Thyroid gland (tissue), 4 donors: ENCODE measurements around the gene SP5. TPM values are rescaled to one million over a fixed set of nuclear protein-coding genes. Genes with fewer than 3 reads are reported as not detected.
"Not testable (repeated sequence)": the region's sequence is repeated elsewhere in the genome, so short reads cannot be mapped to it uniquely, and the experiment has no call there.

Experiments used
- DNase-seq, 2 donors: peaks; one replicate each; pipeline ENCODE4 v3.0.0-alpha.2; 2019
- H3K27ac ChIP-seq, 3 donors: fragments of 200-600 bp; sonication (generic); 1 replicate in 2 of 3; 2 replicates in 1 of 3; pipeline ENCODE4 v1.5.1; 2016 to 2019; ENCODE audit warnings: mild to moderate bottlenecking in 1 of 3, moderate library complexity in 1 of 3
- H3K27me3 ChIP-seq: fragments of 200-600 bp; sonication (generic); one replicate; pipeline ENCODE4 v1.5.1; 2019
- H3K36me3 ChIP-seq, 2 donors: fragments of 200-600 bp; sonication (generic); one replicate each; pipeline ENCODE4 v1.5.1; 2016 to 2019
- H3K4me1 ChIP-seq, 2 donors: fragments of 200-600 bp; sonication (generic); one replicate each; pipeline ENCODE4 v1.5.1; 2017 to 2019
- H3K4me3 ChIP-seq, 3 donors: fragments of 200-600 bp; sonication (generic); replicated peaks in 1 of 3; 1 replicate in 2 of 3; 2 replicates in 1 of 3; pipeline ENCODE4 v1.5.1; 2016; ENCODE audit warnings: mild to moderate bottlenecking in 1 of 3
- H3K9me3 ChIP-seq: fragments of 200-600 bp; sonication (generic); one replicate; pipeline ENCODE4 v1.5.1; 2017
- CTCF ChIP-seq, 6 experiments: fragments of 200-600 bp in 3 of 6; fragments of 450-650 bp in 3 of 6; sonication (generic) in 3 of 6; IDR thresholded peaks; one replicate each; pipeline ENCODE4 v1.5.1; 2016 to 2019; ENCODE audit warnings: antibody characterized with exemption in 6 of 6, mild to moderate bottlenecking in 2 of 6, inconsistent platforms in 1 of 6, moderate library complexity in 1 of 6
- POLR2A ChIP-seq, 2 donors: fragments of 450-650 bp; IDR thresholded peaks; one replicate each; pipeline ENCODE4 v1.6.1; 2017; ENCODE audit warnings: antibody characterized with exemption in 2 of 2, mild to moderate bottlenecking in 2 of 2, moderate library complexity in 1 of 2
- WGBS, 2 donors: methylation state at CpG; one replicate each; pipeline ENCODE4 v1.1.5; 2017; 5-methylcytosine and 5-hydroxymethylcytosine counted together
- intact Hi-C: fragments of 100-400 bp; cut with DNase I; formaldehyde crosslinking; loops from one replicate; pipeline ENCODE4 v1.15.1; 2023
- total RNA-seq, 4 donors: library from RNA; depleted of rRNA; stranded (reverse); fragments of >200 nt; gene quantifications; one replicate each; pipeline ENCODE4 v1.2.3, GENCODE V29; 2016

The SP5 gene
- total RNA-seq, 4 donors from 2014 or later = 0.56 TPM; not detected in 3

- no peak overlapping the region for H3K4me3 ChIP-seq
- no peak overlapping the region for H3K27ac ChIP-seq
- intact Hi-C loops = no loop called here
- no peaks in the 10 kb centered on the region for H3K36me3 ChIP-seq
- H3K4me1 ChIP-seq = no peaks in the 10 kb centered on the region
- H3K27me3 ChIP-seq = no peaks in the 10 kb centered on the region
- no peaks in the 10 kb centered on the region for H3K9me3 ChIP-seq
- 50% methylated on average over 1 of the region's 1 CpG for WGBS, 2 donors
- DNase-seq = no peak
- TF ChIP-seq POLR2A (IDR thresholded peaks at IDR 0.05) (no peak), CTCF (IDR thresholded peaks at IDR 0.05) (no peak)
Observed at GRCh38 chr2:170733798-170734600, 18.9 kb downstream of the SP5 start.

GRCh38 chr2:170734601-170735000 is 19.5 kb downstream of the SP5 start:
- H3K9me3 ChIP-seq, intact Hi-C loops, H3K36me3 ChIP-seq, H3K4me1 ChIP-seq, H3K4me3 ChIP-seq, H3K27me3 ChIP-seq, H3K27ac ChIP-seq, DNase-seq: not testable (repeated sequence)
- WGBS, 2 donors = 74 to 80% methylated on average over 2 of the region's 2 CpGs

GRCh38 chr2:170736628-170737027 is 21.5 kb downstream of the SP5 start:
- TF ChIP-seq POLR2A (IDR thresholded peaks at IDR 0.05) (no peak), CTCF (IDR thresholded peaks at IDR 0.05) (no peak)
- no peak overlapping the region for H3K4me3 ChIP-seq
- intact Hi-C loops = no loop called here
- H3K27ac ChIP-seq = no peak overlapping the region
- no peaks in the 10 kb centered on the region for H3K9me3 ChIP-seq
- H3K36me3 ChIP-seq = no peaks in the 10 kb centered on the region
- WGBS, 2 donors = 68 to 73% methylated on average over 1 of the region's 1 CpG
- DNase-seq = no peak
- H3K4me1 ChIP-seq = no peaks in the 10 kb centered on the region
- no peaks in the 10 kb centered on the region for H3K27me3 ChIP-seq

- no peak for DNase-seq
Observed at GRCh38 chr2:170737406-170737805, 22.3 kb downstream of the SP5 start.

GRCh38 chr2:170737821-170738220 is 22.7 kb downstream of the SP5 start:
- Histone ChIP-seq H3K27ac (no peak overlapping the region), H3K4me3 (no peak overlapping the region), H3K36me3 (no peaks in the 10 kb centered on the region), H3K4me1 (no peaks in the 10 kb centered on the region), H3K27me3 (no peaks in the 10 kb centered on the region), H3K9me3 (no peaks in the 10 kb centered on the region)
- WGBS, 2 donors = 83 to 88% methylated on average over 4 of the region's 4 CpGs
- TF ChIP-seq POLR2A (IDR thresholded peaks at IDR 0.05) (no peak), CTCF (IDR thresholded peaks at IDR 0.05) (no peak)
- intact Hi-C loops = no loop called here
- no peak for DNase-seq

More at GRCh38 chr2:170737406-170737805, 22.3 kb downstream of the SP5 start:
- Histone ChIP-seq H3K27me3 (no peaks in the 10 kb centered on the region), H3K36me3 (no peaks in the 10 kb centered on the region), H3K9me3 (no peaks in the 10 kb centered on the region), H3K4me1 (no peaks in the 10 kb centered on the region), H3K27ac (no peak overlapping the region), H3K4me3 (no peak overlapping the region)
- WGBS, 2 donors = 97 to 98% methylated on average over 2 of the region's 2 CpGs
- TF ChIP-seq CTCF (IDR thresholded peaks at IDR 0.05) = no peak
- TF ChIP-seq POLR2A (IDR thresholded peaks at IDR 0.05) = no peak
- intact Hi-C loops = no loop called here
